SK-N-SH (cell line): Measurements from ENCODE around the gene ADAMTS7.
"Not testable (repeated sequence)": the region's sequence is repeated elsewhere in the genome, so short reads cannot be mapped to it uniquely, and the experiment has no call there.

Experiments
- CHD2 ChIP-seq: fragments of 150-350 bp; IDR thresholded peaks from 2 replicates; pipeline ENCODE4 v1.6.1; 2018; ENCODE audit warnings: low read length; ENCODE audit not compliant: partially characterized antibody
- CTCF ChIP-seq: fragments of 200-600 bp; sonication (generic); IDR thresholded peaks from 2 replicates; pipeline ENCODE4 v1.6.1; 2017; ENCODE audit warnings: antibody characterized with exemption, mild to moderate bottlenecking, moderate library complexity
- EP300 ChIP-seq, 2 experiments: IDR thresholded peaks; 2 replicates each; pipeline versions ENCODE4 v1.4.0 to v1.6.1; 2012; ENCODE audit warnings: borderline replicate concordance in 1 of 2, low read depth in 1 of 2, low read length in 1 of 2
- GATA2 ChIP-seq: sonication (generic); formaldehyde crosslinking; IDR thresholded peaks from 2 replicates; pipeline ENCODE4 v1.5.0; 2020; ENCODE audit warnings: mild to moderate bottlenecking, missing genetic modification reagents
- MEF2A ChIP-seq: IDR thresholded peaks from 2 replicates; pipeline ENCODE4 v1.4.0; 2012; ENCODE audit warnings: low read depth, borderline replicate concordance
- MXI1 ChIP-seq: IDR thresholded peaks from 2 replicates; pipeline ENCODE4 v1.6.1; 2012; ENCODE audit warnings: mild to moderate bottlenecking, low read depth, low read length, improper control_type of control experiment
- NFIC ChIP-seq: IDR thresholded peaks from 2 replicates; pipeline ENCODE4 v1.4.0; 2012; ENCODE audit warnings: borderline replicate concordance
- RFX5 ChIP-seq: IDR thresholded peaks from 2 replicates; pipeline ENCODE4 v1.6.1; 2012; ENCODE audit warnings: mild to moderate bottlenecking, improper control_type of control experiment, low read length
- TAF1 ChIP-seq: IDR thresholded peaks from 2 replicates; pipeline ENCODE4 v1.6.1; 2012; ENCODE audit warnings: low read depth, mild to moderate bottlenecking, low read length, moderate library complexity, borderline replicate concordance

DNA sequence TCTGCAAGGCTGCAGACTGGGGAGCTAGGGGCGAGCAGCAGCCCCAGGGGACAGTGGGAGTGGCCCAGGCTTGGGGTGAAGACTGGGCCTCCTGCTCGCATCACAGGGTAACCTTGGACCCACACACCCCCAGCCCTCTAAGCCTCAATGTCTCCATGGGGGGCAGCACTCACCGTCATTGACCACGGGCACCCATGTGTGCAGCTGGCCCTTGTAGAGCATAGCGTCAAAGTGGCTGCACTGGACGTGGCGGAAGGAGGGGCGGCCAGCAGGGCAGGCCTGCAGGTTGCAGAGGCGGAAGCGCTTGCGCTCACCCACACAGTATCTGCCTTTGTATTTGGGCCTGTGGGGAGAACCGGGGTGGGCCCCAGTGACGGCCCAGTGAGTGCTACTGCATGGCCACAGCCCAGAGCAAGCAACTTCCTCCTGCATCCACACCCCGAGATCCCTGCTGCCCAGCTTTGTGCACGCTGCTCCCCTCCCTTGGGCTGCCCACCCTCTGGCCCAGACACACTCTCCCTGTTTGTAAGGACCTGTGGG is 36.7 kb downstream of the ADAMTS7 start:
- not testable (repeated sequence) for TF ChIP-seq CTCF; MEF2A; RFX5; CHD2; TAF1; EP300 (IDR thresholded peaks at IDR 0.05; ENCODE audit: borderline replicate concordance in 1 of 2, low read depth in 1 of 2, low read length in 1 of 2); NFIC; MXI1; GATA2 (CRISPR knock-in tag)
